Transverse colon (tissue), 4 donors: ENCODE measurements around the gene C19orf85.

ENCODE experiments used
- CTCF ChIP-seq, 5 experiments: fragments of 200-600 bp in 3 of 5; fragments of 450-650 bp in 2 of 5; sonication (generic) in 3 of 5; IDR thresholded peaks; 1 replicate in 2 of 5; 2 replicates in 3 of 5; pipeline ENCODE4 v1.5.1; 2016 to 2017; ENCODE audit warnings: antibody characterized with exemption in 5 of 5, inconsistent platforms in 3 of 5, mild to moderate bottlenecking in 2 of 5, moderate library complexity in 1 of 5
- POLR2A ChIP-seq: fragments of 450-650 bp; IDR thresholded peaks from one replicate; pipeline ENCODE4 v1.6.1; 2016; ENCODE audit warnings: antibody characterized with exemption, mild to moderate bottlenecking, moderate library complexity
- POLR2AphosphoS5 ChIP-seq, 3 donors: sonication (generic); formaldehyde crosslinking; IDR thresholded peaks; one replicate each; pipeline ENCODE4 v1.6.1; 2016; ENCODE audit warnings: antibody characterized with exemption in 3 of 3

- TF ChIP-seq POLR2AphosphoS5 (IDR thresholded peaks at IDR 0.05) (no peak), CTCF (IDR thresholded peaks at IDR 0.05) (no peak), POLR2A (no peak)
These were observed 14.5 kb upstream of the C19orf85 start for GRCh38 chr19:55479045-55479444.
